ENCODE measurements around the gene GAL3ST3.
A peak's percentile ranks its signal among the peaks of the same experiment; 100 is the strongest.

The GAL3ST3 gene

GRCh38 chr11:66050581-66051231 is 1.7 kb upstream of the GAL3ST3 start:
- no peak for DNase-seq (ENCODE audit: low spot score)
- TF ChIP-seq CTCF (IDR thresholded peaks at IDR 0.05; ENCODE audit: extremely low read depth, missing control alignments) = no peak

GRCh38 chr11:66047541-66048365 is 1.2 kb downstream of the GAL3ST3 start:
- no peak for DNase-seq (ENCODE audit: low spot score)
- TF ChIP-seq CTCF (IDR thresholded peaks at IDR 0.05; ENCODE audit: extremely low read depth, missing control alignments) = no peak

DNA sequence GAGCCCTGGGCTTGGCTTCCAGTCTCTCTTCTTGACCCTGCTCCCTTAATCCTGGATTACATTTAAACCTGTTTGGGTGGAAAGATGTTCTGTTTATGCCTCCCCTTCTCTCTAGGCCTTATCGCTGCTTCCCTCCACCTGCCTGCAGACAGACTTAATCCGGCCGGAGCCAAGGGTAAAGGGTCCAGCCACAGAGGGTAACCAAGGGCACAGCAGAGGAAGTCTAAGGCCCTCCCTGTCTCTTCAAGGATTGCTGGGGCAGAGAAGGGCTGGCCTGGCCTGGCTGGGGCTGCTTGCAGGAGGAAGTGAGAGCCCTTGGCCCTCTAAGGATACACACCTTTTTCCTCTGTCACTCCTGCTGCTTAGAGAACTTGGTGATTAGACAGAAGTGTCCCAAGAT is 2.1 kb downstream of the GAL3ST3 start:
- DNase-seq (ENCODE audit: low spot score) = no peak
- no peak for TF ChIP-seq CTCF (IDR thresholded peaks at IDR 0.05; ENCODE audit: extremely low read depth, missing control alignments)

DNA sequence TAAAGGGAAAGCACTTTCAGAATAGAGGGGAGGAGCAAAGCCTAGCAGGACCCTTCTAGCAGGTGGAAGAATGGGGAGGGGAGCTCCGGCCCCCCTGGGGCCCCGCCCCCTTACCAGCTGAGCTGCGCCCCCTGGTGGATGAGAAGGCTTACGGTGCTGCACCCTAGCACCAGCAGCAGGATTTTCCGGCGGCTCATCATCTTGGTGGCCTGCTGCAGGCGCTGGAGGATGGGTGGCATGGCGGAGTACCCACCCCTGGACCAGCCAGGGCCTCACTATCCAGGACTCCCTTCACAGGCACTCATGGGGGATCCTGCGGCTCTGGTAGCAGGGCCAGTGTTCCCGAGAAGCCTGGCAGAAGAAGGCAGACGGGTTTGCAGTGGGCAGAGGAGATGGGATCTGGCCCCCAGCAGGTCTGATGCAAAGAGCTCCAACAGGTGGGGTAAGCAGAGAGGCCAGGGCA is 3.8 kb downstream of the GAL3ST3 start:
- peak; percentile 95 for DNase-seq (ENCODE audit: low spot score)
- peak; percentile 94 for TF ChIP-seq CTCF (IDR thresholded peaks at IDR 0.05; ENCODE audit: extremely low read depth, missing control alignments)

GRCh38 chr11:66044757-66045156 is 4.2 kb downstream of the GAL3ST3 start:
- TF ChIP-seq CTCF (IDR thresholded peaks at IDR 0.05; ENCODE audit: extremely low read depth, missing control alignments) = no peak
- DNase-seq (ENCODE audit: low spot score) = no peak

GRCh38 chr11:66042996-66043906 is 5.7 kb downstream of the GAL3ST3 start:
- TF ChIP-seq CTCF (IDR thresholded peaks at IDR 0.05; ENCODE audit: extremely low read depth, missing control alignments) = no peak
- DNase-seq (ENCODE audit: low spot score) = peak; percentile 15

Measured in GM20000 (cell line).